ENCODE data around the gene GSG1L2.

- TF ChIP-seq GATA2 (IDR thresholded peaks at IDR 0.05; ENCODE audit: low read depth, low read length) (no peak), GATA3 (IDR thresholded peaks at IDR 0.05; ENCODE audit: low read depth, low read length) (no peak)
These were observed 10.3 kb downstream of the GSG1L2 start for GRCh38 chr17:9811537-9811936.
